ENCODE data around the gene STRN4. TPM values are rescaled to one million over a fixed set of nuclear protein-coding genes. Genes with fewer than 3 reads are reported as not detected.
A peak's percentile ranks its signal among the peaks of the same experiment; 100 is the strongest.

The STRN4 gene
- total and polyA plus RNA-seq, 4 donors, result 9.5 to 29.9 (median 24.8) TPM

- TF ChIP-seq HNF4G (IDR thresholded peaks at IDR 0.05) (no peak), TAF1 (conservative IDR thresholded peaks at IDR 0.05) (no peak), ATF3 (IDR thresholded peaks at IDR 0.05) (no peak), JUND (IDR thresholded peaks at IDR 0.05) (no peak), CTCF (IDR thresholded peaks at IDR 0.05; ENCODE audit: low read depth, low read length, missing input control) (no peak)
These were observed 3.2 kb downstream of the STRN4 start (continued) for GRCh38 chr19:46742926-46743480.

- Histone ChIP-seq H3K27me3 (ENCODE audit: control insufficient read depth in 4 of 4, insufficient read depth in 4 of 4, low read length in 3 of 4) (no peaks in the 10 kb centered on the region), H3K4me1 (ENCODE audit: control insufficient read depth in 4 of 4, insufficient read depth in 4 of 4, low read length in 3 of 4) (peaks cover 10 to 42% (median 27%) of the 10 kb centered on the region in 4 donors), H3K27ac (ENCODE audit: low read depth in 1 of 2, low read length in 2 of 2) (no peak overlapping the region), H3K9me3 (ENCODE audit: control insufficient read depth in 4 of 4, low read length in 3 of 4) (no peaks in the 10 kb centered on the region), H3K4me3 (ENCODE audit: low read depth in 1 of 3, low read length in 3 of 3) (no peak overlapping the region), H3K36me3 (ENCODE audit: control insufficient read depth in 4 of 4, insufficient read depth in 3 of 4, low read depth in 1 of 4, low read length in 3 of 4) (peaks cover 0 to 5% (median 2%) of the 10 kb centered on the region in 4 donors), H3K9ac (ENCODE audit: low read depth in 1 of 2, low read length in 2 of 2) (no peak overlapping the region)
- no peak for DNase-seq (ENCODE audit: low spot score)
- WGBS, result 90% methylated on average over 17 of the region's 17 CpGs
- TF ChIP-seq YY1 (IDR thresholded peaks at IDR 0.05) (no peak), RXRA (IDR thresholded peaks at IDR 0.05) (no peak), MAX (IDR thresholded peaks at IDR 0.05) (no peak)
These were observed 4.8 kb downstream of the STRN4 start for GRCh38 chr19:46741447-46741846.

GRCh38 chr19:46739290-46739771, 6.9 kb downstream of the STRN4 start:
- WGBS, result 54% methylated on average over 14 of the region's 14 CpGs
- peaks cover 2 to 38% (median 19%) of the 10 kb centered on the region in 4 donors for H3K4me1 ChIP-seq (ENCODE audit: control insufficient read depth in 4 of 4, insufficient read depth in 4 of 4, low read length in 3 of 4)
- DNase-seq (ENCODE audit: low spot score), result no peak
- H3K9me3 ChIP-seq (ENCODE audit: control insufficient read depth in 4 of 4, low read length in 3 of 4), result no peaks in the 10 kb centered on the region
- TF ChIP-seq CTCF (IDR thresholded peaks at IDR 0.05; ENCODE audit: low read depth, low read length, missing input control) (no peak), HNF4A (conservative IDR thresholded peaks at IDR 0.05) (peak in 1 of 2 donors; percentile 39), NR2F2 (IDR thresholded peaks at IDR 0.05) (peak; percentile 35), RXRA (IDR thresholded peaks at IDR 0.05) (peak in 1 of 2 donors; percentile 9), FOXA1 (IDR thresholded peaks at IDR 0.05) (no peak)
- no peak overlapping the region for H3K4me3 ChIP-seq (ENCODE audit: low read depth in 1 of 3, low read length in 3 of 3)
- H3K27me3 ChIP-seq (ENCODE audit: control insufficient read depth in 4 of 4, insufficient read depth in 4 of 4, low read length in 3 of 4), result no peaks in the 10 kb centered on the region
- H3K27ac ChIP-seq (ENCODE audit: low read depth in 1 of 2, low read length in 2 of 2), result peak overlapping the region in 1 of 2 donors; percentile 21
- no peak overlapping the region for H3K9ac ChIP-seq (ENCODE audit: low read depth in 1 of 2, low read length in 2 of 2)
- peaks cover 0 to 6% (median 2%) of the 10 kb centered on the region in 4 donors for H3K36me3 ChIP-seq (ENCODE audit: control insufficient read depth in 4 of 4, insufficient read depth in 3 of 4, low read depth in 1 of 4, low read length in 3 of 4)

Measured in liver (tissue), 9 donors.